WTC11 (cell line): ENCODE results near the gene ATP1A4. TPM values are rescaled to one million over a fixed set of nuclear protein-coding genes. Genes with fewer than 3 reads are reported as not detected.
A peak's percentile ranks its signal among the peaks of the same experiment; 100 is the strongest.

Source experiments
- ATAC-seq: fragments of 200-7000 bp; cut with Tn5 transposase; 2 replicates; pipeline ENCODE4 v1.10.0; 2021; ENCODE audit warnings: mild to moderate bottlenecking, moderate library complexity
- CTCF ChIA-PET: fragments of 300-600 bp; sonication (Branson Sonifier 250); formaldehyde crosslinking; loops from one replicate; lab custom pipeline; 2021; ENCODE audit warnings: antibody characterized with exemption; lab: Charles Lee
- POLR2A ChIA-PET: fragments of 350-600 bp; sonication (Branson Sonifier 250); formaldehyde crosslinking; loops from one replicate; lab custom pipeline; 2021; ENCODE audit warnings: antibody characterized with exemption; lab: Charles Lee
- DNase-seq: peaks from one replicate; pipeline ENCODE4 v3.0.0; 2021; ENCODE audit warnings: low spot score
- H3K27ac Mint-ChIP-seq: 2 replicates; pipeline ENCODE4 v1.8.0; 2021; ENCODE audit warnings: mixed read lengths
- H3K27me3 Mint-ChIP-seq: 2 replicates; pipeline ENCODE4 v1.8.0; 2021; ENCODE audit warnings: low read depth, mild to moderate bottlenecking, moderate library complexity, mixed read lengths
- H3K36me3 Mint-ChIP-seq: 2 replicates; pipeline ENCODE4 v1.8.0; 2021; ENCODE audit warnings: mixed read lengths
- H3K4me1 Mint-ChIP-seq: 2 replicates; pipeline ENCODE4 v1.8.0; 2022; ENCODE audit warnings: mixed read lengths
- H3K4me3 Mint-ChIP-seq: 2 replicates; pipeline ENCODE4 v1.8.0; 2021; ENCODE audit warnings: mild to moderate bottlenecking, moderate library complexity, mixed read lengths
- H3K9me3 Mint-ChIP-seq: 2 replicates; pipeline ENCODE4 v1.8.0; 2021; ENCODE audit warnings: mixed read lengths
- CREM ChIP-seq: sonication (generic); formaldehyde crosslinking; IDR thresholded peaks from 2 replicates; pipeline ENCODE4 v1.8.1; 2022; ENCODE audit warnings: mild to moderate bottlenecking, missing genetic modification reagents, moderate library complexity
- ELF4 ChIP-seq: sonication (generic); formaldehyde crosslinking; IDR thresholded peaks from 2 replicates; pipeline ENCODE4 v1.8.1; 2022; ENCODE audit warnings: low read depth, mild to moderate bottlenecking, moderate library complexity, missing genetic modification reagents
- EMX1 ChIP-seq: fragments of 250-450 bp; sonication (Bioruptor Pico); IDR thresholded peaks from 2 replicates; pipeline ENCODE4 v1.8.0; 2021; ENCODE audit warnings: mild to moderate bottlenecking
- ESRRA ChIP-seq: sonication (generic); formaldehyde crosslinking; IDR thresholded peaks from 2 replicates; pipeline ENCODE4 v1.8.1; 2022; ENCODE audit warnings: mild to moderate bottlenecking, missing genetic modification reagents, borderline replicate concordance
- GABPB1 ChIP-seq: sonication (generic); formaldehyde crosslinking; IDR thresholded peaks from 2 replicates; pipeline ENCODE4 v1.8.1; 2023; ENCODE audit warnings: mild to moderate bottlenecking, missing genetic modification reagents
- IRF2 ChIP-seq: sonication (generic); formaldehyde crosslinking; IDR thresholded peaks from 2 replicates; pipeline ENCODE4 v1.8.0; 2022; ENCODE audit warnings: low read depth, missing genetic modification reagents, borderline replicate concordance
- PRDM15 ChIP-seq: sonication (generic); formaldehyde crosslinking; IDR thresholded peaks from 2 replicates; pipeline ENCODE4 v1.8.0; 2022; ENCODE audit warnings: missing genetic modification reagents
- RELA ChIP-seq: sonication (generic); formaldehyde crosslinking; IDR thresholded peaks from 2 replicates; pipeline ENCODE4 v1.8.1; 2022; ENCODE audit warnings: missing genetic modification reagents, mild to moderate bottlenecking, borderline replicate concordance
- SP1 ChIP-seq: sonication (generic); formaldehyde crosslinking; conservative IDR thresholded peaks from 2 replicates; pipeline ENCODE4 v1.8.1; 2022; ENCODE audit warnings: missing genetic modification reagents
- total RNA-seq: library from RNA; stranded (reverse); gene quantifications from 3 replicates; pipeline ENCODE4 v1.2.3, GENCODE V29; 2021
- TF ChIP-seq, protein P1 (sequence below): sonication (generic); formaldehyde crosslinking; IDR thresholded peaks from 2 replicates; pipeline ENCODE4 v1.8.0; 2023; ENCODE audit warnings: missing genetic modification reagents, mild to moderate bottlenecking, borderline replicate concordance
- TF ChIP-seq, protein P2 (sequence below): sonication (generic); formaldehyde crosslinking; IDR thresholded peaks from 2 replicates; pipeline ENCODE4 v1.8.1; 2023; ENCODE audit warnings: mild to moderate bottlenecking, moderate library complexity, missing genetic modification reagents
- TF ChIP-seq, protein P3 (sequence below): sonication (generic); formaldehyde crosslinking; IDR thresholded peaks from 2 replicates; pipeline ENCODE4 v1.8.1; 2023; ENCODE audit warnings: mild to moderate bottlenecking, missing genetic modification reagents

Gene ATP1A4
- total RNA-seq, 1 experiment from 2014 or later: 0.37 TPM

GRCh38 chr1:160210561-160210960, 59.2 kb downstream of the ATP1A4 start (continued):
- TF ChIP-seq, protein P1, sequence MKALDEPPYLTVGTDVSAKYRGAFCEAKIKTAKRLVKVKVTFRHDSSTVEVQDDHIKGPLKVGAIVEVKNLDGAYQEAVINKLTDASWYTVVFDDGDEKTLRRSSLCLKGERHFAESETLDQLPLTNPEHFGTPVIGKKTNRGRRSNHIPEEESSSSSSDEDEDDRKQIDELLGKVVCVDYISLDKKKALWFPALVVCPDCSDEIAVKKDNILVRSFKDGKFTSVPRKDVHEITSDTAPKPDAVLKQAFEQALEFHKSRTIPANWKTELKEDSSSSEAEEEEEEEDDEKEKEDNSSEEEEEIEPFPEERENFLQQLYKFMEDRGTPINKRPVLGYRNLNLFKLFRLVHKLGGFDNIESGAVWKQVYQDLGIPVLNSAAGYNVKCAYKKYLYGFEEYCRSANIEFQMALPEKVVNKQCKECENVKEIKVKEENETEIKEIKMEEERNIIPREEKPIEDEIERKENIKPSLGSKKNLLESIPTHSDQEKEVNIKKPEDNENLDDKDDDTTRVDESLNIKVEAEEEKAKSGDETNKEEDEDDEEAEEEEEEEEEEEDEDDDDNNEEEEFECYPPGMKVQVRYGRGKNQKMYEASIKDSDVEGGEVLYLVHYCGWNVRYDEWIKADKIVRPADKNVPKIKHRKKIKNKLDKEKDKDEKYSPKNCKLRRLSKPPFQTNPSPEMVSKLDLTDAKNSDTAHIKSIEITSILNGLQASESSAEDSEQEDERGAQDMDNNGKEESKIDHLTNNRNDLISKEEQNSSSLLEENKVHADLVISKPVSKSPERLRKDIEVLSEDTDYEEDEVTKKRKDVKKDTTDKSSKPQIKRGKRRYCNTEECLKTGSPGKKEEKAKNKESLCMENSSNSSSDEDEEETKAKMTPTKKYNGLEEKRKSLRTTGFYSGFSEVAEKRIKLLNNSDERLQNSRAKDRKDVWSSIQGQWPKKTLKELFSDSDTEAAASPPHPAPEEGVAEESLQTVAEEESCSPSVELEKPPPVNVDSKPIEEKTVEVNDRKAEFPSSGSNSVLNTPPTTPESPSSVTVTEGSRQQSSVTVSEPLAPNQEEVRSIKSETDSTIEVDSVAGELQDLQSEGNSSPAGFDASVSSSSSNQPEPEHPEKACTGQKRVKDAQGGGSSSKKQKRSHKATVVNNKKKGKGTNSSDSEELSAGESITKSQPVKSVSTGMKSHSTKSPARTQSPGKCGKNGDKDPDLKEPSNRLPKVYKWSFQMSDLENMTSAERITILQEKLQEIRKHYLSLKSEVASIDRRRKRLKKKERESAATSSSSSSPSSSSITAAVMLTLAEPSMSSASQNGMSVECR (CRISPR knock-in tag): no peak
- TF ChIP-seq RELA (CRISPR knock-in tag): no peak
- no peak for TF ChIP-seq EMX1 (CRISPR knock-in tag)
- no peak for TF ChIP-seq SP1 (CRISPR knock-in tag)
- TF ChIP-seq, protein P2, sequence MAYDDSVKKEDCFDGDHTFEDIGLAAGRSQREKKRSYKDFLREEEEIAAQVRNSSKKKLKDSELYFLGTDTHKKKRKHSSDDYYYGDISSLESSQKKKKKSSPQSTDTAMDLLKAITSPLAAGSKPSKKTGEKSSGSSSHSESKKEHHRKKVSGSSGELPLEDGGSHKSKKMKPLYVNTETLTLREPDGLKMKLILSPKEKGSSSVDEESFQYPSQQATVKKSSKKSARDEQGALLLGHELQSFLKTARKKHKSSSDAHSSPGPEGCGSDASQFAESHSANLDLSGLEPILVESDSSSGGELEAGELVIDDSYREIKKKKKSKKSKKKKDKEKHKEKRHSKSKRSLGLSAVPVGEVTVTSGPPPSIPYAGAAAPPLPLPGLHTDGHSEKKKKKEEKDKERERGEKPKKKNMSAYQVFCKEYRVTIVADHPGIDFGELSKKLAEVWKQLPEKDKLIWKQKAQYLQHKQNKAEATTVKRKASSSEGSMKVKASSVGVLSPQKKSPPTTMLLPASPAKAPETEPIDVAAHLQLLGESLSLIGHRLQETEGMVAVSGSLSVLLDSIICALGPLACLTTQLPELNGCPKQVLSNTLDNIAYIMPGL (CRISPR knock-in tag): no peak
- TF ChIP-seq ESRRA: no peak
- TF ChIP-seq, protein P3, sequence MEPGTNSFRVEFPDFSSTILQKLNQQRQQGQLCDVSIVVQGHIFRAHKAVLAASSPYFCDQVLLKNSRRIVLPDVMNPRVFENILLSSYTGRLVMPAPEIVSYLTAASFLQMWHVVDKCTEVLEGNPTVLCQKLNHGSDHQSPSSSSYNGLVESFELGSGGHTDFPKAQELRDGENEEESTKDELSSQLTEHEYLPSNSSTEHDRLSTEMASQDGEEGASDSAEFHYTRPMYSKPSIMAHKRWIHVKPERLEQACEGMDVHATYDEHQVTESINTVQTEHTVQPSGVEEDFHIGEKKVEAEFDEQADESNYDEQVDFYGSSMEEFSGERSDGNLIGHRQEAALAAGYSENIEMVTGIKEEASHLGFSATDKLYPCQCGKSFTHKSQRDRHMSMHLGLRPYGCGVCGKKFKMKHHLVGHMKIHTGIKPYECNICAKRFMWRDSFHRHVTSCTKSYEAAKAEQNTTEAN (CRISPR knock-in tag): no peak
- TF ChIP-seq IRF2: no peak
- no peak for TF ChIP-seq PRDM15 (CRISPR knock-in tag)

DNA sequence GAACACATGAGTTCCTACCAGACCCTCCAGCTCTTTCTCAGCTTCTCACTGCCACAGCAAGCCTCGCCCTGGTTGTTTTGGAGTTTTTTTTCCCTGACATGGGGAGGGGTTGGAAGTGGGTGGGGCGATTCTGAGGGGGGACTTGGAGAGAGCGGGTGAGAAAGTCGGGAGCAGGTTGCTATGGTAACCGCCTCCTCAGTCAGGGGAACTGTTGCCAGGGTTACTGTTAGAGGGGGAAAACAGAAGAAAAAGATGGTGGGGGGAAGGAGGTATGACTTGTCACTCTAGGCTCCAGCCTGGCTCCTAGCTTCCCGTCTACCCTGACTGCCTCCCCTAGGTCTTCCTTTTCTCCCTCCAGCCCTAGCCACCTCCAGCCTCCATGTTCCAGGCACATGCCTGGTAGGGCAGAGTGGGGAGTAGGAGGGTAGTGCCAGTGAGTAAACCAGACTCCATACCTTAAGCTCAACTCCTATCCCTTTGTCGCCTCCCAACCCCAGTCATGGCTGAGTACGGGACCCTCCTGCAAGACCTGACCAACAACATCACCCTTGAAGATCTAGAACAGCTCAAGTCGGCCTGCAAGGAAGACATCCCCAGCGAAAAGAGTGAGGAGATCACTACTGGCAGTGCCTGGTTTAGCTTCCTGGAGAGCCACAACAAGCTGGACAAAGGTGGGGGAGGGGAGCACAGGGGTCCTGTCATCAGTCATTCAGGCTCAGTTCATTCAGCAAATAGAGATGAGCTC, 59.8 kb downstream of the ATP1A4 start:
- Mint-ChIP-seq H3K36me3 (peaks cover 53% of the 10 kb centered on the region), H3K27ac (no peak overlapping the region), H3K27me3 (no peaks in the 10 kb centered on the region), H3K4me3 (no peak overlapping the region), H3K4me1 (peaks cover 50% of the 10 kb centered on the region), H3K9me3 (no peaks in the 10 kb centered on the region)
- TF ChIP-seq ELF4 (CRISPR knock-in tag): no peak
- no peak for TF ChIP-seq CREM
- no peak for TF ChIP-seq GABPB1 (CRISPR knock-in tag)
- CTCF ChIA-PET: interaction anchor here (0.7 to 8.9 kb wide), 12 partner anchors 8 to 126 kb away, joined by 3 to 85 read pairs (median 9); partner anchors contain the start of genes CASQ1 and IGSF8
- DNase-seq: peak; percentile 39
- POLR2A ChIA-PET: interaction anchor here (1.0 kb wide), 1 partner anchor 21 kb away, joined by 3 read pairs; the partner anchor contains the start of gene CASQ1
- no peak for ATAC-seq
